Ovary (tissue), 9 donors: Measurements from ENCODE around the gene PRR15L. TPM values are rescaled to one million over a fixed set of nuclear protein-coding genes. Genes with fewer than 3 reads are reported as not detected.

Experiments used
- DNase-seq, 5 donors: peaks; one replicate each; pipeline ENCODE4 v3.0.0-alpha.2; 2019 to 2020
- H3K27ac ChIP-seq, 2 donors: fragments of 200-600 bp; one replicate each; pipeline versions ENCODE4 v1.5.1 to v1.8.0; 2019 to 2022
- H3K27me3 ChIP-seq: fragments of 200-600 bp; one replicate; pipeline ENCODE4 v1.8.0; 2022
- H3K36me3 ChIP-seq: fragments of 200-600 bp; sonication (generic); one replicate; pipeline ENCODE4 v1.5.1; 2019
- H3K4me1 ChIP-seq: one replicate; pipeline ENCODE4 v1.8.1; 2013; ENCODE audit warnings: mild to moderate bottlenecking, moderate library complexity; ENCODE audit not compliant: insufficient read depth
- H3K4me3 ChIP-seq: fragments of 200-600 bp; sonication (generic); one replicate; pipeline ENCODE4 v1.5.1; 2017
- H3K9me3 ChIP-seq, 2 donors: fragments of 200-600 bp in 1 of 2; sonication (generic) in 1 of 2; one replicate each; pipeline versions ENCODE4 v1.5.1 to v1.8.1; 2013 to 2019; ENCODE audit warnings: mild to moderate bottlenecking in 1 of 2, moderate library complexity in 1 of 2
- CTCF ChIP-seq, 3 donors: fragments of 450-650 bp in 2 of 3; fragments of 200-600 bp in 1 of 3; IDR thresholded peaks; one replicate each; pipeline versions ENCODE4 v1.5.1 to v1.8.0; 2016 to 2022; ENCODE audit warnings: antibody characterized with exemption in 3 of 3, mild to moderate bottlenecking in 1 of 3
- EP300 ChIP-seq: sonication (generic); formaldehyde crosslinking; IDR thresholded peaks from one replicate; pipeline ENCODE4 v1.6.1; 2017; ENCODE audit warnings: antibody characterized with exemption
- POLR2A ChIP-seq: fragments of 450-650 bp; IDR thresholded peaks from one replicate; pipeline ENCODE4 v1.6.1; 2017; ENCODE audit warnings: antibody characterized with exemption, mild to moderate bottlenecking, moderate library complexity
- WGBS, 3 donors: extraction: QIAGEN DNeasy Blood & Tissue Kit in 1 of 3; methylation state at CpG; one replicate each; pipeline versions ENCODE4 v1.1.5 to v1.1.7; 2013 to 2017; 5-methylcytosine and 5-hydroxymethylcytosine counted together
- intact Hi-C, 4 donors: fragments of 100-400 bp; cut with DNase I; formaldehyde crosslinking; loops; one replicate each; pipeline versions ENCODE4 v1.11.0 to v1.15.1; 2022 to 2023
- polyA plus RNA-seq, 2 donors: library from polyadenylated mRNA; stranded (reverse); fragments of 200-250 nt in 1 of 2; fragments of 350-450 nt in 1 of 2; fragmentation: Illumina TruSeq in 1 of 2; extraction: RNeasy Lipid Tissue Mini Kit (QIAGEN cat#74804) in 1 of 2; gene quantifications; one replicate each; pipeline ENCODE4 v1.2.3, GENCODE V29; 2013 to 2014
- total RNA-seq, 7 donors: library from RNA; depleted of rRNA in 2 of 7; stranded (reverse); fragments of >200 nt in 2 of 7; fragmentation: NEBNext Ultra II Directional in 3 of 7; extraction: Animal tissue kit (Norgen Biotek cat#: 25700) in 3 of 7; gene quantifications; one replicate each; pipeline versions ENCODE4 v1.1.0 to v1.2.4, GENCODE V29; 2016 to 2023
- donor health status: DM: no; HTN: no; CAD: no; lungs with moderate emphysema.
- donor health status: DM: no; HTN: no; CAD: no.
- donor health status: Bipolar disorder and iron deficiency.
- donor health status: DM: yes; HTN: yes; CAD: no.
- donor health status: DM: no; HTN: no; CAD: no.
- donor health status: DM: yes; HTN: yes; CAD: no.

Gene PRR15L
- total and polyA plus RNA-seq, 9 donors, result 0.16 to 22.3 (median 0.38) TPM

GRCh38 chr17:47969930-47970724 is 12.4 kb upstream of the PRR15L start:
- TF ChIP-seq EP300 (no peak), POLR2A (no peak), CTCF (IDR thresholded peaks at IDR 0.05) (no peak)
- no peak overlapping the region for H3K27ac ChIP-seq
- intact Hi-C loops, result loop anchor here in 1 of 4 donors (5.0 to 10.0 kb wide), 2 partner anchors 45 to 73 kb away; partner anchors contain the start of gene SP2

GRCh38 chr17:47968836-47969235 is 11.2 kb upstream of the PRR15L start:
- no peak for DNase-seq

More at GRCh38 chr17:47969930-47970724, 12.4 kb upstream of the PRR15L start:
- Histone ChIP-seq H3K36me3 (no peaks in the 10 kb centered on the region), H3K4me1 (peaks cover 14% of the 10 kb centered on the region), H3K9me3 (no peaks in the 10 kb centered on the region), H3K27me3 (no peaks in the 10 kb centered on the region), H3K4me3 (peak overlapping the region; percentile 37)
- WGBS, 3 donors, result 25 to 32% (median 30%) methylated on average over 15 of the region's 15 CpGs
- peak in 1 of 5 donors; percentile 33 for DNase-seq

GRCh38 chr17:47967607-47968252 is 10.0 kb upstream of the PRR15L start:
- peaks cover 14% of the 10 kb centered on the region for H3K4me1 ChIP-seq
- intact Hi-C loops, result loop anchor here in 1 of 4 donors (10.0 kb wide), 1 partner anchor 47 kb away; no protein-coding TSS in a partner anchor
- no peaks in the 10 kb centered on the region for H3K9me3 ChIP-seq
- H3K4me3 ChIP-seq, result no peak overlapping the region
- H3K36me3 ChIP-seq, result no peaks in the 10 kb centered on the region
- TF ChIP-seq EP300, result no peak
- TF ChIP-seq POLR2A, result no peak
- no peak for TF ChIP-seq CTCF (IDR thresholded peaks at IDR 0.05)
- DNase-seq, result peak; percentile 37 to 74 (median 53)
- H3K27me3 ChIP-seq, result no peaks in the 10 kb centered on the region
- WGBS, 3 donors, result 2 to 7% (median 6%) methylated on average over 4 to 5 of the region's 5 CpGs
- H3K27ac ChIP-seq, result peak overlapping the region in 1 of 2 donors; percentile 60

More at GRCh38 chr17:47968836-47969235, 11.2 kb upstream of the PRR15L start:
- TF ChIP-seq POLR2A (no peak), EP300 (no peak), CTCF (IDR thresholded peaks at IDR 0.05) (no peak)
- H3K9me3 ChIP-seq, result no peaks in the 10 kb centered on the region
- peaks cover 14% of the 10 kb centered on the region for H3K4me1 ChIP-seq
- H3K27me3 ChIP-seq, result no peaks in the 10 kb centered on the region
- no peak overlapping the region for H3K27ac ChIP-seq
- 92 to 97% (median 97%) methylated on average over 5 of the region's 5 CpGs for WGBS, 3 donors
- no peaks in the 10 kb centered on the region for H3K36me3 ChIP-seq
- H3K4me3 ChIP-seq, result no peak overlapping the region
- intact Hi-C loops, result loop anchor here in 1 of 4 donors (10.0 kb wide), 1 partner anchor 46 kb away; no protein-coding TSS in a partner anchor

- no peak for TF ChIP-seq EP300
- no peak for TF ChIP-seq CTCF (IDR thresholded peaks at IDR 0.05)
- TF ChIP-seq POLR2A, result no peak
- Histone ChIP-seq H3K27ac (peak overlapping the region in 1 of 2 donors; percentile 60), H3K27me3 (no peaks in the 10 kb centered on the region), H3K4me3 (no peak overlapping the region), H3K4me1 (peaks cover 12% of the 10 kb centered on the region), H3K36me3 (no peaks in the 10 kb centered on the region), H3K9me3 (no peaks in the 10 kb centered on the region)
- DNase-seq, result peak in 3 of 5 donors; percentile 42 to 53 (median 48)
- 5 to 28% (median 6%) methylated on average over 1 of the region's 1 CpG for WGBS, 3 donors
- intact Hi-C loops, result loop anchor here in 1 of 4 donors (10.0 kb wide), 1 partner anchor 49 kb away; no protein-coding TSS in a partner anchor
Measured at GRCh38 chr17:47966079-47966519, 8.4 kb upstream of the PRR15L start.
